A673 (cell line): ENCODE results near the gene CFAP107. TPM values are rescaled to one million over a fixed set of nuclear protein-coding genes. Genes with fewer than 3 reads are reported as not detected.
A peak's percentile ranks its signal among the peaks of the same experiment; 100 is the strongest.

Experiments
- BruUV-seq: library from RNA; stranded (reverse); fragments of 400-500 nt; replicated peaks from 2 replicates; lab custom pipeline; 2021; lab: Mats Ljungman, UMichigan
- CTCF ChIA-PET: fragments of 300-600 bp; sonication (Branson Sonifier 250); formaldehyde crosslinking; loops from one replicate; lab custom pipeline; 2022; ENCODE audit warnings: antibody characterized with exemption; lab: Charles Lee
- POLR2A ChIA-PET: fragments of 300-600 bp; sonication (Branson Sonifier 250); formaldehyde crosslinking; loops from one replicate; lab custom pipeline; 2022; ENCODE audit warnings: antibody characterized with exemption; ENCODE audit not compliant: low non-redundant PET; lab: Charles Lee
- DNase-seq: peaks from one replicate; pipeline ENCODE4 v3.0.0-alpha.2; 2015; ENCODE audit warnings: low spot score
- H3K27ac ChIP-seq: fragments of 200-600 bp; sonication (generic); 2 replicates; pipeline ENCODE4 v1.5.1; 2016; ENCODE audit warnings: mixed run types, low read depth, mild to moderate bottlenecking, mixed read lengths, antibody characterized with exemption, low read length; ENCODE audit not compliant: poor library complexity, severe bottlenecking
- H3K27me3 ChIP-seq: fragments of 200-600 bp; sonication (generic); replicated peaks from 2 replicates; pipeline ENCODE4 v1.6.1; 2017; ENCODE audit warnings: mixed run types, low read depth, mild to moderate bottlenecking, mixed read lengths, antibody characterized with exemption, low read length; ENCODE audit not compliant: insufficient read depth, poor library complexity
- H3K36me3 ChIP-seq: fragments of 200-600 bp; sonication (generic); 2 replicates; pipeline ENCODE4 v1.6.1; 2016; ENCODE audit warnings: mixed run types, mild to moderate bottlenecking, mixed read lengths, antibody characterized with exemption, low read length; ENCODE audit not compliant: insufficient read depth, poor library complexity, severe bottlenecking
- H3K4me1 ChIP-seq: fragments of 200-600 bp; sonication (generic); 2 replicates; pipeline ENCODE4 v1.6.1; 2017; ENCODE audit warnings: mixed run types, mild to moderate bottlenecking, mixed read lengths, antibody characterized with exemption, low read length; ENCODE audit not compliant: insufficient read depth, poor library complexity, severe bottlenecking
- H3K4me3 ChIP-seq: fragments of 200-600 bp; sonication (generic); 2 replicates; pipeline ENCODE4 v1.5.1; 2016; ENCODE audit warnings: low read depth, mixed run types, mild to moderate bottlenecking, mixed read lengths, low read length; ENCODE audit not compliant: poor library complexity, severe bottlenecking
- H3K9me3 ChIP-seq: fragments of 200-600 bp; sonication (generic); 2 replicates; pipeline ENCODE4 v1.6.1; 2016; ENCODE audit warnings: mixed run types, low read depth, mild to moderate bottlenecking, mixed read lengths, antibody characterized with exemption, low read length; ENCODE audit not compliant: poor library complexity, severe bottlenecking
- CTCF ChIP-seq: fragments of 300-800, 200-600 bp; sonication (generic); conservative IDR thresholded peaks from 2 replicates; pipeline ENCODE4 v1.5.1; 2017; ENCODE audit warnings: low read depth, mild to moderate bottlenecking, antibody characterized with exemption, low read length, moderate library complexity, mixed read lengths
- EZH2 ChIP-seq: fragments of 200-600 bp; sonication (generic); IDR thresholded peaks from 2 replicates; pipeline ENCODE4 v1.6.1; 2017; ENCODE audit warnings: borderline replicate concordance, low read depth, mild to moderate bottlenecking, mixed read lengths, antibody characterized with exemption, low read length; ENCODE audit not compliant: poor library complexity, severe bottlenecking
- intact Hi-C: fragments of 100-400 bp; cut with micrococcal nuclease; formaldehyde crosslinking; loops from one replicate; pipeline ENCODE4 v1.10.0; 2022; ENCODE audit not compliant: unreplicated experiment
- total RNA-seq: library from RNA; stranded (reverse); gene quantifications from 2 replicates; pipeline ENCODE4 v1.2.3, GENCODE V29; 2021

CFAP107 gene
- total RNA-seq, 1 experiment from 2014 or later, result not detected

GRCh38 chr1:12709091-12709491 lies 36.9 kb upstream of the CFAP107 start:
- BruUV-seq, result no TSS peak
- intact Hi-C loops, result no loop called here
- Histone ChIP-seq H3K36me3 (no peaks in the 10 kb centered on the region), H3K4me3 (no peak overlapping the region), H3K4me1 (peaks cover 6% of the 10 kb centered on the region), H3K27me3 (no peaks in the 10 kb centered on the region), H3K27ac (no peak overlapping the region), H3K9me3 (no peaks in the 10 kb centered on the region)
- no peak for DNase-seq
- CTCF ChIA-PET, result no interaction called here
- no peak for TF ChIP-seq CTCF
- no peak for TF ChIP-seq EZH2
- POLR2A ChIA-PET, result no interaction called here

- no peak for TF ChIP-seq CTCF
- TF ChIP-seq EZH2, result no peak
- H3K9me3 ChIP-seq, result no peaks in the 10 kb centered on the region
- no peak overlapping the region for H3K27ac ChIP-seq
- peaks cover 6% of the 10 kb centered on the region for H3K4me1 ChIP-seq
- H3K4me3 ChIP-seq, result no peak overlapping the region
- H3K36me3 ChIP-seq, result no peaks in the 10 kb centered on the region
- no peaks in the 10 kb centered on the region for H3K27me3 ChIP-seq
- POLR2A ChIA-PET, result no interaction called here
- DNase-seq, result no peak
- CTCF ChIA-PET, result no interaction called here
- BruUV-seq, result no TSS peak
- intact Hi-C loops, result no loop called here
Observed at GRCh38 chr1:12709696-12710095, 36.3 kb upstream of the CFAP107 start.

GRCh38 chr1:12711536-12711935 lies 34.5 kb upstream of the CFAP107 start:
- Histone ChIP-seq H3K27me3 (no peaks in the 10 kb centered on the region), H3K27ac (no peak overlapping the region), H3K4me3 (no peak overlapping the region), H3K9me3 (no peaks in the 10 kb centered on the region), H3K36me3 (no peaks in the 10 kb centered on the region), H3K4me1 (peaks cover 6% of the 10 kb centered on the region)
- CTCF ChIA-PET, result no interaction called here
- DNase-seq, result peak; percentile 19
- POLR2A ChIA-PET, result no interaction called here
- intact Hi-C loops, result no loop called here
- no TSS peak for BruUV-seq
- TF ChIP-seq EZH2, result no peak
- no peak for TF ChIP-seq CTCF
